Osteoblast (primary cell): Measurements from ENCODE around the gene PCTP. TPM values are rescaled to one million over a fixed set of nuclear protein-coding genes. Genes with fewer than 3 reads are reported as not detected.

Experiments
- DNase-seq: peaks from one replicate; pipeline ENCODE4 v3.0.0; 2011; ENCODE audit warnings: low spot score, mixed read lengths; ENCODE audit not compliant: insufficient read length; ENCODE audit errors: missing footprints
- H2AFZ ChIP-seq: 2 replicates; pipeline ENCODE4 v1.6.0; 2011; ENCODE audit warnings: mild to moderate bottlenecking, low read length
- H3K27ac ChIP-seq: 2 replicates; pipeline ENCODE4 v1.5.1; 2011; ENCODE audit warnings: mild to moderate bottlenecking, low read depth, low read length, moderate library complexity
- H3K27me3 ChIP-seq: 2 replicates; pipeline ENCODE4 v1.6.0; 2012; ENCODE audit warnings: mild to moderate bottlenecking, control low read depth, inconsistent platforms, low read length, moderate library complexity; ENCODE audit not compliant: insufficient read depth
- H3K36me3 ChIP-seq: 2 replicates; pipeline ENCODE4 v1.5.1; 2011; ENCODE audit warnings: mild to moderate bottlenecking, low read length, control low read depth, moderate library complexity; ENCODE audit not compliant: insufficient read depth
- H3K4me1 ChIP-seq: 2 replicates; pipeline ENCODE4 v1.5.1; 2011; ENCODE audit warnings: mild to moderate bottlenecking, low read length, control low read depth, moderate library complexity; ENCODE audit not compliant: insufficient read depth
- H3K4me2 ChIP-seq: 2 replicates; pipeline ENCODE4 v1.6.0; 2011; ENCODE audit warnings: mild to moderate bottlenecking, low read length; ENCODE audit not compliant: insufficient read depth
- H3K4me3 ChIP-seq: fragments of 200-600 bp; sonication (generic); 3 replicates; pipeline ENCODE4 v1.5.1; 2012; ENCODE audit warnings: mild to moderate bottlenecking, low read length, inconsistent platforms; ENCODE audit not compliant: insufficient read depth
- H3K79me2 ChIP-seq: 2 replicates; pipeline ENCODE4 v1.6.0; 2012; ENCODE audit warnings: mild to moderate bottlenecking, low read length, control low read depth, inconsistent platforms; ENCODE audit not compliant: insufficient read depth
- H3K9me3 ChIP-seq: 2 replicates; pipeline ENCODE4 v1.5.1; 2011; ENCODE audit warnings: low read depth, low read length, control low read depth
- H4K20me1 ChIP-seq: 2 replicates; pipeline ENCODE4 v1.6.0; 2012; ENCODE audit warnings: mild to moderate bottlenecking, low read length, control low read depth; ENCODE audit not compliant: insufficient read depth
- CTCF ChIP-seq: IDR thresholded peaks from 2 replicates; pipeline ENCODE4 v1.5.1; 2011; ENCODE audit warnings: mild to moderate bottlenecking, low read depth, low read length, moderate library complexity; ENCODE audit errors: extremely low read depth
- total RNA-seq: library from RNA; depleted of rRNA; stranded (reverse); fragments of >200 nt; gene quantifications from 2 replicates; pipeline ENCODE4 v1.2.3, GENCODE V29; 2012

PCTP gene
- total RNA-seq, 1 donor, result 9.8 TPM

- no peaks in the 10 kb centered on the region for H3K36me3 ChIP-seq
- H3K27ac ChIP-seq, result no peak overlapping the region
- no peaks in the 10 kb centered on the region for H4K20me1 ChIP-seq
- no peak for DNase-seq
- H3K4me1 ChIP-seq, result peaks cover 10% of the 10 kb centered on the region
- no peaks in the 10 kb centered on the region for H3K27me3 ChIP-seq
- TF ChIP-seq CTCF, result no peak
- H3K9me3 ChIP-seq, result no peaks in the 10 kb centered on the region
- H2AFZ ChIP-seq, result peak overlapping the region; percentile 44
- no peak overlapping the region for H3K4me2 ChIP-seq
- H3K79me2 ChIP-seq, result no peaks in the 10 kb centered on the region
- H3K4me3 ChIP-seq, result no peak overlapping the region
Observed at GRCh38 chr17:55737976-55738501, 12.8 kb upstream of the PCTP start.

DNA sequence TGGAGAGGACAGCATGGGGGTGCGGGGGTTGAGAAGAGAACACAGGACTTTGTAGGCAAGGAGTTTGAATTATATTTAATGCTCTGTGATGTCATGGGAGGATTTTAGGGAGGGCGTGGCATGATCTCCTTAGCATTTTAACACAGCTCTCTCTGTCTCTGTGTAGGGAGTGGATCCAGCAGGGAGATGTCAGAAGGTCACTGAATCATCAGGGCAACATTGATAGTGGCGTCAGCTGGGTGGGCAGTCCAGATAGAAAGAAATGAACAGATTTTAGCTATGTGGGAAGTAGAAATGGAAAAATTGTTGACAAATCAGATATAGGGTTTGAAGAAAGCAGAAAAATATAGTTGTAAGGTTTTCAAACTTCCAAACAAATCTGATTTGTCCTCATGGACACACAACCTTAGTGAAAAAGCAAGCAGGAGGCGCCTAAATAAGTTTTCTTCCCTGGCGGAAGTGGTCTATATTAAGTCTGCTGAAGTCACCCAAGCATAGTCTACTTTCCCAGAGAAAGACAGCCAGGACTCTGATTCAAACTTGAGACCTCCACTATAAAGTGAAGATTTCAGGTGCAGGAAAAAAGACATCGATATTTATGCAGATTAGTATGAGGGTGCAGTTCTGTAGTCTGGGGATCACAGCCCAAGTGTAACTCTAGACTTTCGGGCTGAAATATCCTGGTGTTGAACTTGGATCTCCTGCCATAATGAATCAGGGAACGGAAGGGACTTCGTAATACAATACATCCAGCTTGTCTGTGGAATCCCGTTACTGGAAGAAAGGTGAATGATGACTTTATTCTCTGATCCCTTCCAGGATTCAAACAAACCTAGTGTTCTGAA, 10.1 kb upstream of the PCTP start:
- H3K27ac ChIP-seq, result no peak overlapping the region
- no peak overlapping the region for H3K4me2 ChIP-seq
- TF ChIP-seq CTCF, result no peak
- no peaks in the 10 kb centered on the region for H4K20me1 ChIP-seq
- H3K4me1 ChIP-seq, result no peaks in the 10 kb centered on the region
- no peaks in the 10 kb centered on the region for H3K36me3 ChIP-seq
- H2AFZ ChIP-seq, result no peak overlapping the region
- H3K4me3 ChIP-seq, result no peak overlapping the region
- no peaks in the 10 kb centered on the region for H3K79me2 ChIP-seq
- H3K27me3 ChIP-seq, result peaks cover 4% of the 10 kb centered on the region
- no peak for DNase-seq
- H3K9me3 ChIP-seq, result no peaks in the 10 kb centered on the region

DNA sequence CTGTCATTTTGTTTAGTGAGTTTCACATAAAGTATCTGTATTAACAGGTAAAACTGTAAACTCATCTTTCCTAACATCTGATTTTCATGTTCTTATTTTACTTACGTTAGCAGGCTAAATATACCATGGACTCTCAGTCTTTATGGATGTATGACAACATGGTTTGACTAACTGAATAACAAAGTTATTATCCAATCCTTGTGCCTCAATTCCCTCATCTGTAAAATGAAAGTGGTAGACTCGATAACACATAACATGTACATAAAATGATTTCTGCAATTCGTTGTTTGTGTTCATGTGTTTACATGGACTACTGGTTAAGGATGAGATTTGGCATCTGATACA, 9.5 kb upstream of the PCTP start:
- H3K79me2 ChIP-seq, result no peaks in the 10 kb centered on the region
- no peaks in the 10 kb centered on the region for H3K9me3 ChIP-seq
- H3K36me3 ChIP-seq, result no peaks in the 10 kb centered on the region
- TF ChIP-seq CTCF, result no peak
- no peak overlapping the region for H3K4me3 ChIP-seq
- H4K20me1 ChIP-seq, result no peaks in the 10 kb centered on the region
- H3K4me1 ChIP-seq, result no peaks in the 10 kb centered on the region
- H2AFZ ChIP-seq, result no peak overlapping the region
- H3K27ac ChIP-seq, result no peak overlapping the region
- no peak overlapping the region for H3K4me2 ChIP-seq
- peaks cover 4% of the 10 kb centered on the region for H3K27me3 ChIP-seq
- DNase-seq, result no peak

- no peak for TF ChIP-seq CTCF
- H3K79me2 ChIP-seq, result no peaks in the 10 kb centered on the region
- H3K36me3 ChIP-seq, result no peaks in the 10 kb centered on the region
- no peak overlapping the region for H3K4me2 ChIP-seq
- H2AFZ ChIP-seq, result no peak overlapping the region
- H3K27ac ChIP-seq, result no peak overlapping the region
- no peaks in the 10 kb centered on the region for H3K4me1 ChIP-seq
- H3K27me3 ChIP-seq, result peaks cover 4% of the 10 kb centered on the region
- H4K20me1 ChIP-seq, result no peaks in the 10 kb centered on the region
- no peak for DNase-seq
- H3K4me3 ChIP-seq, result no peak overlapping the region
- no peaks in the 10 kb centered on the region for H3K9me3 ChIP-seq
Observed at GRCh38 chr17:55742272-55743102, 8.4 kb upstream of the PCTP start.
